NT2/D1 (cell line): ENCODE results near the gene CTRB2.

Source experiments
- SUZ12 ChIP-seq: IDR thresholded peaks from 2 replicates; pipeline ENCODE4 v1.6.1; 2011; ENCODE audit not compliant: insufficient read length, insufficient read depth; ENCODE audit errors: extremely low read depth
- YY1 ChIP-seq: IDR thresholded peaks from 2 replicates; pipeline ENCODE4 v1.6.1; 2011; ENCODE audit not compliant: insufficient read length, insufficient read depth

- TF ChIP-seq YY1 (no peak), SUZ12 (no peak)
Measured at GRCh38 chr16:75216576-75216975, 9.6 kb upstream of the CTRB2 start.
